Testis (tissue), 3 donors: Measurements from ENCODE around the gene MSH6. TPM values are rescaled to one million over a fixed set of nuclear protein-coding genes. Genes with fewer than 3 reads are reported as not detected.

Experiments used
- DNase-seq: peaks from one replicate; pipeline ENCODE4 v3.0.0-alpha.2; 2019
- H3K27ac ChIP-seq, 2 donors: fragments of 200-600 bp; sonication (generic); one replicate each; pipeline ENCODE4 v1.5.1; 2019
- H3K27me3 ChIP-seq: fragments of 200-600 bp; sonication (generic); one replicate; pipeline ENCODE4 v1.5.1; 2019
- H3K36me3 ChIP-seq: fragments of 200-600 bp; sonication (generic); one replicate; pipeline ENCODE4 v1.5.1; 2017; ENCODE audit warnings: low read depth; ENCODE audit errors: missing control alignments
- H3K4me1 ChIP-seq: fragments of 200-600 bp; sonication (generic); one replicate; pipeline ENCODE4 v1.5.1; 2019
- H3K4me3 ChIP-seq, 2 donors: fragments of 200-600 bp; sonication (generic); one replicate each; pipeline ENCODE4 v1.5.1; 2017 to 2019
- H3K9me3 ChIP-seq: fragments of 200-600 bp; sonication (generic); one replicate; pipeline ENCODE4 v1.5.1; 2017
- CTCF ChIP-seq, 3 experiments: fragments of 450-650 bp in 2 of 3; fragments of 200-600 bp in 1 of 3; sonication (generic) in 1 of 3; IDR thresholded peaks; one replicate each; pipeline ENCODE4 v1.5.1; 2016 to 2019; ENCODE audit warnings: antibody characterized with exemption in 3 of 3, mild to moderate bottlenecking in 2 of 3, moderate library complexity in 1 of 3
- POLR2A ChIP-seq: fragments of 450-650 bp; IDR thresholded peaks from one replicate; pipeline ENCODE4 v1.6.1; 2017; ENCODE audit warnings: antibody characterized with exemption, mild to moderate bottlenecking, moderate library complexity
- WGBS, 2 donors: methylation state at CpG; one replicate each; pipeline ENCODE4 v1.1.5; 2018; 5-methylcytosine and 5-hydroxymethylcytosine counted together
- intact Hi-C: fragments of 100-400 bp; cut with DNase I; formaldehyde crosslinking; loops from one replicate; pipeline ENCODE4 v1.15.1; 2023; ENCODE audit warnings: low total_unique reads
- polyA plus RNA-seq: library from polyadenylated mRNA; stranded (reverse); fragments of 350-450 nt; fragmentation: Illumina TruSeq; extraction: RNeasy Lipid Tissue Mini Kit (QIAGEN cat#74804); gene quantifications from one replicate; pipeline ENCODE4 v1.2.3, GENCODE V29; 2014; ENCODE audit warnings: low read depth, low replicate concordance; ENCODE audit not compliant: insufficient read depth
- total RNA-seq, 2 donors: library from RNA; depleted of rRNA; stranded (reverse); fragments of >200 nt; gene quantifications; one replicate each; pipeline ENCODE4 v1.2.3, GENCODE V29; 2016

Gene MSH6
- total and polyA plus RNA-seq, 3 donors from 2014 or later: 84.9 to 136 (median 107) TPM

- WGBS, 2 donors: 77 to 80% methylated on average over 3 of the region's 3 CpGs
- no peak for DNase-seq
- Histone ChIP-seq H3K36me3 (no peaks in the 10 kb centered on the region), H3K4me3 (no peak overlapping the region), H3K27ac (no peak overlapping the region), H3K9me3 (no peaks in the 10 kb centered on the region), H3K27me3 (no peaks in the 10 kb centered on the region), H3K4me1 (no peaks in the 10 kb centered on the region)
- TF ChIP-seq CTCF (IDR thresholded peaks at IDR 0.05): no peak
- TF ChIP-seq POLR2A: no peak
- intact Hi-C loops: no loop called here
Observed at GRCh38 chr2:47737191-47737975, 45.6 kb upstream of the MSH6 start.

GRCh38 chr2:47738331-47738730, 44.6 kb upstream of the MSH6 start:
- WGBS, 2 donors: 75 to 81% methylated on average over 5 of the region's 5 CpGs
- H3K9me3 ChIP-seq: no peaks in the 10 kb centered on the region
- no peak for DNase-seq
- TF ChIP-seq POLR2A: no peak
- no peak for TF ChIP-seq CTCF (IDR thresholded peaks at IDR 0.05)
- H3K36me3 ChIP-seq: no peaks in the 10 kb centered on the region
- no peaks in the 10 kb centered on the region for H3K27me3 ChIP-seq
- H3K4me3 ChIP-seq: no peak overlapping the region
- intact Hi-C loops: no loop called here
- no peak overlapping the region for H3K27ac ChIP-seq
- no peaks in the 10 kb centered on the region for H3K4me1 ChIP-seq

GRCh38 chr2:47741101-47741500, 41.8 kb upstream of the MSH6 start:
- DNase-seq: no peak
- Histone ChIP-seq H3K9me3 (no peaks in the 10 kb centered on the region), H3K4me3 (no peak overlapping the region), H3K27ac (no peak overlapping the region), H3K36me3 (no peaks in the 10 kb centered on the region), H3K27me3 (no peaks in the 10 kb centered on the region), H3K4me1 (no peaks in the 10 kb centered on the region)
- TF ChIP-seq CTCF (IDR thresholded peaks at IDR 0.05) (no peak), POLR2A (no peak)
- intact Hi-C loops: no loop called here
- 69 to 70% methylated on average over 3 of the region's 3 CpGs for WGBS, 2 donors

- 68 to 75% methylated on average over 3 of the region's 3 CpGs for WGBS, 2 donors
- H3K27ac ChIP-seq: no peak overlapping the region
- no peaks in the 10 kb centered on the region for H3K4me1 ChIP-seq
- DNase-seq: no peak
- TF ChIP-seq POLR2A (no peak), CTCF (IDR thresholded peaks at IDR 0.05) (no peak)
- intact Hi-C loops: no loop called here
- H3K36me3 ChIP-seq: no peaks in the 10 kb centered on the region
- H3K27me3 ChIP-seq: no peaks in the 10 kb centered on the region
- no peaks in the 10 kb centered on the region for H3K9me3 ChIP-seq
- no peak overlapping the region for H3K4me3 ChIP-seq
Observed at GRCh38 chr2:47741637-47742036, 41.3 kb upstream of the MSH6 start.

GRCh38 chr2:47744074-47744473, 38.9 kb upstream of the MSH6 start:
- H3K4me3 ChIP-seq: no peak overlapping the region
- no peaks in the 10 kb centered on the region for H3K4me1 ChIP-seq
- intact Hi-C loops: no loop called here
- H3K9me3 ChIP-seq: no peaks in the 10 kb centered on the region
- TF ChIP-seq POLR2A: no peak
- TF ChIP-seq CTCF (IDR thresholded peaks at IDR 0.05): no peak
- no peak overlapping the region for H3K27ac ChIP-seq
- no peak for DNase-seq
- no peaks in the 10 kb centered on the region for H3K36me3 ChIP-seq
- 81 to 90% methylated on average over 2 of the region's 2 CpGs for WGBS, 2 donors
- no peaks in the 10 kb centered on the region for H3K27me3 ChIP-seq
